B cell (primary cell): Measurements from ENCODE around the gene CMIP.

Experiments used
- EZH2 ChIP-seq: IDR thresholded peaks from 2 replicates; pipeline ENCODE4 v1.6.1; 2012; ENCODE audit warnings: borderline replicate concordance, low read depth, mild to moderate bottlenecking, moderate library complexity, low read length; ENCODE audit not compliant: insufficient read depth, poor library complexity, severe bottlenecking
- TF ChIP-seq, protein P1 (sequence below): fragments of 200-600 bp; IDR thresholded peaks from one replicate; pipeline ENCODE4 v1.8.0; 2022; ENCODE audit warnings: antibody characterized with exemption, mild to moderate bottlenecking

DNA sequence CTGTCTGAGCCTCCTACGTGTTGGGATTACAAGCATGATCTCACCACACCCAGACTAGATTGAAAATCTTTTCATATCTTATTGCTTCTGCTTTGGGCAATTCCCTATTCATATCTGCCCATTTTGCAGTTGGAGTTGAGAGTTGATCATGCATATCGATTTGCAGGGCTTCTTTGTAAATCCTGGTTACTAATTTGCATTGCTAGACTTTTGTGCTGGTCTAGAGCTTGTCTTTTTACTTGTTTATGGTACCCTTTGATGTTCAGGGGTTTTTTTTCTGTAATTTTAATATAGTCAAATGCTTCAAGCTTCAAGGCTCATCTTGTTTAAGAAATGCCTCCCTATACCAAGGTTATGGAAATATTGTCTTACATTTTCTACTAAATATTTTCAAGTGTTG, 23.5 kb upstream of the CMIP start:
- TF ChIP-seq, protein P1, sequence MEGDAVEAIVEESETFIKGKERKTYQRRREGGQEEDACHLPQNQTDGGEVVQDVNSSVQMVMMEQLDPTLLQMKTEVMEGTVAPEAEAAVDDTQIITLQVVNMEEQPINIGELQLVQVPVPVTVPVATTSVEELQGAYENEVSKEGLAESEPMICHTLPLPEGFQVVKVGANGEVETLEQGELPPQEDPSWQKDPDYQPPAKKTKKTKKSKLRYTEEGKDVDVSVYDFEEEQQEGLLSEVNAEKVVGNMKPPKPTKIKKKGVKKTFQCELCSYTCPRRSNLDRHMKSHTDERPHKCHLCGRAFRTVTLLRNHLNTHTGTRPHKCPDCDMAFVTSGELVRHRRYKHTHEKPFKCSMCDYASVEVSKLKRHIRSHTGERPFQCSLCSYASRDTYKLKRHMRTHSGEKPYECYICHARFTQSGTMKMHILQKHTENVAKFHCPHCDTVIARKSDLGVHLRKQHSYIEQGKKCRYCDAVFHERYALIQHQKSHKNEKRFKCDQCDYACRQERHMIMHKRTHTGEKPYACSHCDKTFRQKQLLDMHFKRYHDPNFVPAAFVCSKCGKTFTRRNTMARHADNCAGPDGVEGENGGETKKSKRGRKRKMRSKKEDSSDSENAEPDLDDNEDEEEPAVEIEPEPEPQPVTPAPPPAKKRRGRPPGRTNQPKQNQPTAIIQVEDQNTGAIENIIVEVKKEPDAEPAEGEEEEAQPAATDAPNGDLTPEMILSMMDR: no peak
- no peak for TF ChIP-seq EZH2
